ENCODE data around the gene TWIST2. TPM values are rescaled to one million over a fixed set of nuclear protein-coding genes. Genes with fewer than 3 reads are reported as not detected.

Gene TWIST2
- total and polyA plus RNA-seq, 10 of the 15 experiments (the other 5 are each of a cell fraction or from before 2014, with no cell fraction given), result not detected

- TF ChIP-seq NKRF (conservative IDR thresholded peaks at IDR 0.05), result no peak
- TF ChIP-seq, protein P1, sequence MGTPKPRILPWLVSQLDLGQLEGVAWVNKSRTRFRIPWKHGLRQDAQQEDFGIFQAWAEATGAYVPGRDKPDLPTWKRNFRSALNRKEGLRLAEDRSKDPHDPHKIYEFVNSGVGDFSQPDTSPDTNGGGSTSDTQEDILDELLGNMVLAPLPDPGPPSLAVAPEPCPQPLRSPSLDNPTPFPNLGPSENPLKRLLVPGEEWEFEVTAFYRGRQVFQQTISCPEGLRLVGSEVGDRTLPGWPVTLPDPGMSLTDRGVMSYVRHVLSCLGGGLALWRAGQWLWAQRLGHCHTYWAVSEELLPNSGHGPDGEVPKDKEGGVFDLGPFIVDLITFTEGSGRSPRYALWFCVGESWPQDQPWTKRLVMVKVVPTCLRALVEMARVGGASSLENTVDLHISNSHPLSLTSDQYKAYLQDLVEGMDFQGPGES (IDR thresholded peaks at IDR 0.05), result no peak
- no peak for TF ChIP-seq TBL1XR1 (IDR thresholded peaks at IDR 0.05; ENCODE audit: low read depth, low read length)
These were observed 65.3 kb downstream of the TWIST2 start (continued) for GRCh38 chr2:238912916-238913875.

DNA sequence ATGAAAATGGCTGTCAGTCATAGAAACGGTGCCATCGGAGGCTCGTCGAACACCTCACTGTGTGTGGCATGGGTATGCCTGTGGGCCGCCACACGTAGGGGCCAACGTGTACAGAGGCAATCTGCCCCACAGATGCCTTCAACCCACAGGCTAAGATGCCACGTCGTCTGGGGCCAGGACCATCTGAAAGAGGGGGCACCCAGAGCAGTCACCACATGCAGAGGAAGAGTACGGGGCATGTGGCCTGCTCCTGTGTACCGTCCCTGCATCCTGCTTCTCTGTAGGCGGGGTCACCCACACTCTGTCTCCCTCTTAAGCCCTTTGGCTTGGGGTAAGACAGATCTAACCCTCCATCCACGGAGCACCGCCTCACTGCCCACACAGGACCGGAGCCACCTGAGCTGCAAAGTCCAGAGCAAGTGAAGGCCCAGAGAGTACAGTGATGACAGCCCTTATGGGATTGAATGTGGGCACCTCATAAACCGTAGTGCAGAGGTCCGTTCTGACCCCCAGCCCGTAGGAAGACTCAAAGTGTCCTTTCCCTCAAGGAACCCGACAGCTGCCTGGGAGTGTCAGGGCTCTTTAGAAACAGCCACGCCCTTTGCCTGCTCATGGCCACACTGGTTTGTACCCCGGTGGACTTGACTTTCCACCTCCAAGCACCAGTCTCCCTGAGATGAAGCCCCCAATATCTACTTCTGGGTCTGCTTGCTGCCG, 66.2 kb downstream of the TWIST2 start:
- Histone ChIP-seq H3K4me3 (no peak overlapping the region), H4K20me1 (ENCODE audit: control insufficient read depth, insufficient read depth) (no peaks in the 10 kb centered on the region), H3K4me2 (ENCODE audit: control insufficient read depth, insufficient read depth) (no peak overlapping the region), H2AFZ (ENCODE audit: control insufficient read depth, low read depth, low read length) (no peak overlapping the region), H3K4me1 (ENCODE audit: control insufficient read depth, insufficient read depth, low read length) (no peaks in the 10 kb centered on the region), H3K27me3 (replicated peaks in 1 of 2; ENCODE audit: control insufficient read depth in 2 of 2, insufficient read depth in 2 of 2, low read length in 1 of 2) (no peaks in the 10 kb centered on the region; a peak in 1 of 4 replicates), H3K9me3 (replicated peaks; ENCODE audit: control insufficient read depth, insufficient read depth, low read length) (no peaks in the 10 kb centered on the region; the same call in 2 of the 3 replicates), H3K27ac (ENCODE audit: control insufficient read depth, insufficient read depth) (no peak overlapping the region), H3K79me2 (ENCODE audit: control insufficient read depth, insufficient read depth, low read length) (no peaks in the 10 kb centered on the region), H3K36me3 (ENCODE audit: control insufficient read depth in 2 of 2, insufficient read depth in 2 of 2, low read length in 1 of 2) (no peaks in the 10 kb centered on the region), H3K9ac (ENCODE audit: control insufficient read depth, insufficient read depth, low read length) (no peak overlapping the region)
- no peak for DNase-seq (ENCODE audit: low read depth, low spot score)
- CTCF ChIA-PET, result no interaction called here
- intact Hi-C loops (cut with micrococcal nuclease; ENCODE audit: unreplicated experiment), result no loop called here
- no peak for FAIRE-seq
- POLR2A ChIA-PET, result no interaction called here
- SMC1A ChIA-PET (ENCODE audit: uncharacterized antibody, unreplicated experiment), result no interaction called here
- in situ Hi-C loops (cut with MboI), result no loop called here
- ATAC-seq, result no peak
- WGBS (ENCODE audit: insufficient coverage, insufficient replicate concordance, low lambda C conversion rate, missing lambda C conversion rate), result 40% methylated on average over 22 of the region's 22 CpGs
- RAD21 ChIA-PET (ENCODE audit: unreplicated experiment), result no interaction called here
- BruUV-seq (replicated peaks), result no TSS peak
- TF ChIP-seq MXI1 (IDR thresholded peaks at IDR 0.05; ENCODE audit: low read depth, low read length), result no peak
- no peak for TF ChIP-seq MYC (IDR thresholded peaks at IDR 0.05; ENCODE audit: insufficient read depth, insufficient read length, insufficient replicate concordance, low read length, severe bottlenecking)
- no peak for TF ChIP-seq GABPA (IDR thresholded peaks at IDR 0.05; ENCODE audit: low read depth)
- no peak for TF ChIP-seq PAX8 (IDR thresholded peaks at IDR 0.05)
- TF ChIP-seq SREBF1 (IDR thresholded peaks at IDR 0.05; ENCODE audit: low read length), result no peak
- no peak for TF ChIP-seq NFYB (IDR thresholded peaks at IDR 0.05; ENCODE audit: insufficient read depth, low read depth, low read length)
- no peak for TF ChIP-seq ESRRA (IDR thresholded peaks at IDR 0.05; ENCODE audit: low read length)
- no peak for TF ChIP-seq WRNIP1 (IDR thresholded peaks at IDR 0.05; ENCODE audit: borderline replicate concordance, low read depth, low read length)
- no peak for TF ChIP-seq EGR1 (IDR thresholded peaks at IDR 0.05; ENCODE audit: borderline replicate concordance in 1 of 2, low read depth in 2 of 2, low read length in 2 of 2)
- TF ChIP-seq NBN (IDR thresholded peaks at IDR 0.05), result no peak
- TF ChIP-seq YY1 (IDR thresholded peaks at IDR 0.05; ENCODE audit: low read depth, low read length), result no peak
- no peak for TF ChIP-seq ZNF217 (IDR thresholded peaks at IDR 0.05)
- TF ChIP-seq TCF12 (IDR thresholded peaks at IDR 0.05; ENCODE audit: low read depth, low read length), result no peak
- no peak for TF ChIP-seq SP1 (IDR thresholded peaks at IDR 0.05; ENCODE audit: low read depth, low read length)
- TF ChIP-seq, protein P2, sequence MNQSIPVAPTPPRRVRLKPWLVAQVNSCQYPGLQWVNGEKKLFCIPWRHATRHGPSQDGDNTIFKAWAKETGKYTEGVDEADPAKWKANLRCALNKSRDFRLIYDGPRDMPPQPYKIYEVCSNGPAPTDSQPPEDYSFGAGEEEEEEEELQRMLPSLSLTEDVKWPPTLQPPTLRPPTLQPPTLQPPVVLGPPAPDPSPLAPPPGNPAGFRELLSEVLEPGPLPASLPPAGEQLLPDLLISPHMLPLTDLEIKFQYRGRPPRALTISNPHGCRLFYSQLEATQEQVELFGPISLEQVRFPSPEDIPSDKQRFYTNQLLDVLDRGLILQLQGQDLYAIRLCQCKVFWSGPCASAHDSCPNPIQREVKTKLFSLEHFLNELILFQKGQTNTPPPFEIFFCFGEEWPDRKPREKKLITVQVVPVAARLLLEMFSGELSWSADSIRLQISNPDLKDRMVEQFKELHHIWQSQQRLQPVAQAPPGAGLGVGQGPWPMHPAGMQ (IDR thresholded peaks at IDR 0.05; ENCODE audit: borderline replicate concordance), result no peak
